AML-193 (cell line): ENCODE measurements around the gene N4BP2L2.
A peak's percentile ranks its signal among the peaks of the same experiment; 100 is the strongest.

Source experiments
- DNase-seq, 2 experiments: peaks; one replicate each; lab custom pipeline; 2025; lab: John Stamatoyannopoulos, UW

N4BP2L2 gene

DNA sequence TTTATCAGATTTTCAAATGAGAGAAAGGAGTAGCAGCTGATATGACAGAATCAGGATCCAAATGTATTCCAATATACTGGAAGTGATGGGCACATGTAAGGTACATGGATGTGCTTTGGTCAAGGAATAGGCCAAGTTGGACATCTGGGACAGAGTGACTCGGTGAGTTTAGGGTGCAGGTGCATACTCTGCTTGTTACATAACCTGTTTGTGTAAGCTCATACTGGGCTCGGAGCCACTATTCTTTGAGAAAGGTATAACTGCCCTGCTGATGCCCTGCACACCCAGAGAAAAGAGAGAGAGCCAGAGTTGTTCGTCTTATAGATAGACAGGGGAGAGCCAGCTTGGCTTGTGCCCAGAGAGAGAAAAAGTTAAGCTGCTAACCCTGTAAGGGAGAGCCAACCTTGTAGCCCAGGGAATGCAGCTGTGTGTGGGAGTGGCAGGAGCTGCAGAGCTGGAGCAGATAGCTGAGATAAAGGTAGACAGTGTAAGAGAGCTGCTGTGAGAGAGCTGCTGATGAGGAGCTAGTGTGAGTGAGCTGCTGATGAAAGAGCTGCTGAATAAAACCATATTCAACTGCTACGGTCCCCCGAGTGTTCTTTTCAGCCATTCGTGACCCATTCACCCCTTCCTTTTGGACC lies 70.0 kb downstream of the N4BP2L2 start:
- DNase-seq = no peak

DNA sequence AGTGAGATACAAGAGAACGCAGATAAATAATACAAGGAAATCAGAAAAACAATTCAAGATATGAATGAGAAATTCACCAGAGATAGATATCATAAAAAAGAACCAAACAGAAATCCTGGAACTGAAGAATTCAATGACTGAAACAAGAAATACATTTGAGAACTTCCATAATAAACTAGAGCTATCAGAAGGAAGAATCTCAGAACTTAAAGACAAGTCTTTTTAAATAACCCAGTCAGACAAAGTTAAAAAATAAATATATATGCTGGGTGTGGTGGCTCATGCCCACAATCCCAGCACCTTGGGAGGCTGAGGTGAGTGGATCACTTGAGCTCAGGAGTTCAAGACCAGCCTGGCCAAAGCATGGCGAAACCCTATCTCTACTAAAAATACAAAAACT lies 82.0 kb downstream of the N4BP2L2 start:
- DNase-seq = no peak

DNA sequence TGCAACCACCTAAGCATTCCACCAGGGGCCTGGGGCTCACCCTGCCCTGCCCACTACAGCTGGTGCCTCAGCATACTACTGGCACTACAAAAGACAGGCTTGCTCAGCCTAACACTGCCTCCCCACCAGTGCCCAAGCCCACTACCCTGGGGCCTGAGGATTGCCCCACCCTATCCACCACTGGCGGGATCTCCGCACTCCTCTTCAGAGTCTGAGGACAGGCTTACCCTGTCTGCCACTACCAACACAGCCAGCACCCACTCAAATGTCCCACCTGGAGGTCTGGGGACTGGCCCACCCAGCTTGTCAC lies 83.0 kb downstream of the N4BP2L2 start:
- DNase-seq = no peak

DNA sequence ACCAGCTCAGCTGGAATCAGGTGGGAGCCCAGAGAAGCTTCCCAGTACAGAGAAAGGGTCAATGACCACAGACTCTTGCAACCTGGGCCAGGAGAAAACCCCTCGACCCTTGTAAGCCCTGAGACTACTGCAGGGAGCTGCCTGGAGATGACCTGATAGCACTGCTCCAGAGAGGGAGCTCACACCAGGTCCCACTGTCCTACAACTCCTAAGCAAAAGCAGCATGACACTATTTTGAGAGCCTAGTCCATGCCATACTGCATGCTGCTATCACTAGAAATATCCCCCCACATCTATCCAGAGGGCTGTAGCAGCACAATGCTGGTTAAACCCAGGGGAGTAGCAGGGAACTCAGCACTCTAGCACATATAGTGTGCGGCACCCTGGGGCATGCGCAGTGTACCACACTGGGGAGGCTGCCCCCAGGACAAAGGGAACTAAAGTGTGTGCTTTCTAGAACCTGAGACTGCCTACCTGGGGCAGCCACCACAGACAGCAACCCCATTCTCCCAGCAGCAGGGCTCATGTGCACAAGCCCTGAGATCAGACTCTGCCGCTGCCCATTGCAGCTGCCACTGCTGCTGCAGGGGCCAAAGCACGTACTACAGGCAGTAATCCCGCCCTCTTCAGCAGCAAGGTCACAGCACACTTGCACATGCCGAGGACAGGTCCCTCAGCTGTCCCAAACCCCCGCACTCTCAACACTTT lies 83.6 kb downstream of the N4BP2L2 start:
- DNase-seq = no peak

DNA sequence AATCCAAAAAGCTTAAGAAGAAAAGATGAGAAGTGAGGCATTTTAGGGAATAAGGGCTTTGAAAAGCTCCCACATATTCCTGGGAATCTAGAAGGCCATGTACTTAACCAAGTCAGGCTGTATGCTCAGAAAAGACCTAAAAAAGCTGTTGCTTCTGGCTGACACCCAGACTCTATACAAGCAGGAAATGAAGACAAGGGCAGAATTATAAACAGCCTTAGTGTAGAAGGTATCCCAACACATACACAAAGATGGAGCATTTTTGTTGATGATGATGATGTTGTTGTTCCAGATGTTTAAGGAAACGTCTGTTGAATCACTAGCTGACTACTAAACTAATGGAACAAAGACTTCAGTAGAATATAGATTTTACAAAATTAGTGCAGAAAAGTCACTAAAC lies 84.6 kb downstream of the N4BP2L2 start:
- no peak for DNase-seq

DNA sequence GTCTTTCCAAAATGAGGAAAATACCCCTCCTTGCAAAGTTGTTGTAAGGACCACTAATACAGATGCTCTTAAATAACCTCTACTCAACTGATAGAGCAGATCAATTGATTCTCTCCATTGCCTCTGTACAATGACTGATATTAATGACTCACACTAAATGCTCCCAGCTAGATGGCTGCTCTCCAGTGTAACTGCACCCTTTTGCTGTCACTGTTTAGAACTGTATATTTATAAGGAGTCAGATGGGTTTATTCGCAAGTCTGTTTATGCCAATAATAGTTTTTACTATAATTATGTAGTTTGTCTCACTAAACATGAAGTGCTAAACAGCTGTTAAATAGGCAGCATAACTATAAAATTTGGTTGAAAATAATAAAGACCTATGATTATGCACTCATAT lies 89.6 kb downstream of the N4BP2L2 start:
- no peak for DNase-seq

DNA sequence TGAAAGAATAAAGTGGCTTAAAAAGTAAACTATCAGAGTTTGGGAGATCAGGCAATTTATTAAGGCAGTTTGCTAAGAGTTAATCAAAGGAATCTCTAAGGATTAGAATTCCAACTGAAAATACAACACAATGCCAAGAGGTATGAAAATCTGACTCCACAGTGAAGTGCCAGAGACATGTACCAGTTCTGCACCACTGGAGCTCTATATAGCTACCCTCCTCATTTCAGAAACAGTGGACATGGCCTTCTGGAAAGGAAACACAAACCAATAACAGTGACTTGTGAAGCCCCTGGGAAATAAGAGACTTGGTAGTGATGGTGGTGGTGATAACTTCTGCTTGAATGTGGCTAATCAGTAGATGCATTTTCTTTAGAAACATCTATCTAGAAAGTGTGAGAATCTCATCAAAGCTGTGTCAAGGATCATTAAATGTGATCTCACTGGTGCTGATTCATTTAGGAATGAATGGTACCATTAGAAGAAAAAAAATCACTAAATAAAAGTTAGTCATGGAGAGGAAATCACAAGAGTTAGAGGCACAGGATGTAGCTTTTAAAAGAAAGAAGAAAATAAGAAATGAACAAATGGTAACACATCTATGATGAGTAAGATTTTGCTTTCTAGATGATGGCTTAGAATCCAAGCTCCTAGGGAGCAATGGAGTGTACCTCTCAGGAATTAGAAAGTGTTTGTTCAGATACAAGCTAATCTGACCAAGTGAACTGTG lies 90.5 kb downstream of the N4BP2L2 start:
- no peak for DNase-seq

DNA sequence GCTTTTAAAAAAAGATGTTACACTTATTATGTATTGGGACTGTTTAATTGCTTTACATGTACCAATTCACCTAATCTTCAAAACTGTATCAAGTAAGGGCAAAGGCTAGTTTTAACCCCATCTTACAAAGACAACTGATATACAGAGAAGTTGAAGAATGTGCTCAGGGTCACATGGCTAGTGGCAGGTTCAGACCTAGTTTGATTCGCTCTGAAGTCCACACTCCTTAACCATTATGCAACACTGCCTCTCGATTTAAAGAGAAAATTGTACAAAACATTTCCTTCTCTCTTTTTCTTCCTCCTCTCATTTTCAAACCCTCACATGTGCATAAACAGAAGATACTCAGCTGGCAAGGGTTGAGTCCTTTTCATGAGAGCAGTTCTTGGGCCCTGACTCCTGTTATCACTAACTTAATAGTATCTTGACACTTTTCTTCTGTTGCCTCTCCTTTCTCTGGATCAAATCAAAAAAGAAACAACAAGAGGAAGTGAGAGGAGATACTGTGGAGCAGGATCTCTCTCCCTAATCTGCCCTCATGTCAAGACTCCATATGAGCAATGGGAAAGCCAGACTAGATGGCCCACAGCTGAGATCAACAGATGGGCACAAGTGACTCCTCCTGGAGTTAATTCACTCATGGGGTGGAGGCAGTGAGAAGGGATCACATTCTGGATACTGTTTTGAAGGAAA lies 91.7 kb downstream of the N4BP2L2 start:
- DNase-seq = peak; percentile 56 to 67

DNA sequence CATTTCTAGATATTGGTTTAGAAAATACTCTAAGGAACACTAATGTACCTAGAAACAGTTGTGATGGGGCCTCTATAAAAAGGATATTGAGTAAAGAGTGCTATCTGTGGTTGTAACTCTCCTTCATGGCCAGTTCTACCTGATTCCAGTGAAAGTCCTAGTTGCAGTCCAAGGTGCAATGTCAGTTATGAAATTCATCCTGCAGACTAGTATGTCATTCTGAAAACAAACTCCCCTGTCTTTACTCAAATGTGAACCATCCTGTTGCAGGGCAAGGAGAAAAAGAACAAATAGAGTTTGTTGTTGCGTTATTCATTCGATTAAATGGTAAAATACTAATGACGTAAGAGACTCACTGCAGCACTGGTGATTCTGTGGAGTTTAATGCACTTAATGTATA lies 92.4 kb downstream of the N4BP2L2 start:
- DNase-seq = no peak

DNA sequence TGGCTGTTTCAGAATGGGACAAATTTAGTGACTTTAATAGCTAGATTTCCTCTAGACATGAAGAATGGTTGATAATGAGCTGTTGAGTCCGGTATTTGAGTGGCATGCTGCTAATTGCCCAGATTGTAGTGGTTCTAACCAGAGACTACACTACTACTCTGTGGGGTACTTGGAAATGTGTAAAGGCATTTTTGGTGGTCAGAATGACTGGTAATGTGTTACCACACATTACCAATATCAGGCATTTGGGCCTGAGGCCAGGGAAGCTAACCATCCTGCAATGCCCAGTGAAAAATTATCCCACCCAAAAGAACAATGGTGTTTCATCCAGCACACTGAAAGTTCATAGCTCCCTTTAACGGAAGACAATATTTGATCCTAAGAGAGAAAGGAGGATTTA lies 93.1 kb downstream of the N4BP2L2 start:
- no peak for DNase-seq

DNA sequence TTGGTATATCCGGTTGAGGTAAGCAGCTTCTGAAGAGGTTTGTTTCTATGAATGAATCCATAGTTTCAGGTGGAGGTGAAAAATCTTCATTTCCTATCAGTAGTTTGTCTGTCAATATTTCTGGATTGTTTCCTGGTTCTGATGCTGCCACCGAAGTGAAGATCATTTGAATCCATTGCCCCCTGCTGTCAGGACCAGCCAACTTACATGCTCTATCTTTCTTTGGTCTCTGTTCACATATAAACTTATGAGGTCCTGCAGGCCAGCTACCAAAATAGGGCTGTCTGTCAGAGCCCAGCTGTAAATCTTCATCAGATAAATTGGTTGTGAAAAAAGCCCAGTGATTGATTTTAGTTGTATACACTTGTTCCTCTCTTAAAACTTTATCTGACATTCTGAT lies 95.5 kb downstream of the N4BP2L2 start:
- DNase-seq = peak; percentile 75 to 81

DNA sequence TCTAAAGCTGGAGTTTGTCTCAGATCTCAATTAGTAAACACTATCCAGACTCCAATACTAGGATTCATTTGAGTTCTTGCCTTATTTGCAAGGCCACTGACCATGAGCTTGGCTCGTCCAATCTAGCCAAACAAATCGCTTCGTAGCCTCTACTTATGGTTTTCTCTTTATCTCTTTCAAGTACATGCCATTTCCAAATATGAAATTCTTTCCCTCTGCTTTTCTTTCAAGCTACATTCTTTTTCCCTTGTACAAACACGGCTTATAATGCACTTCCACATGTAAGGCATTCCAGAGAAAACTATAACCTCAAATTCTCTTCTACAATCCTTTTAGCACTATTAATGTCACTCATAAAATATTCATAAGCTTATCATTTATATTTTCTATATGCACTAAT lies 99.7 kb downstream of the N4BP2L2 start:
- no peak for DNase-seq

DNA sequence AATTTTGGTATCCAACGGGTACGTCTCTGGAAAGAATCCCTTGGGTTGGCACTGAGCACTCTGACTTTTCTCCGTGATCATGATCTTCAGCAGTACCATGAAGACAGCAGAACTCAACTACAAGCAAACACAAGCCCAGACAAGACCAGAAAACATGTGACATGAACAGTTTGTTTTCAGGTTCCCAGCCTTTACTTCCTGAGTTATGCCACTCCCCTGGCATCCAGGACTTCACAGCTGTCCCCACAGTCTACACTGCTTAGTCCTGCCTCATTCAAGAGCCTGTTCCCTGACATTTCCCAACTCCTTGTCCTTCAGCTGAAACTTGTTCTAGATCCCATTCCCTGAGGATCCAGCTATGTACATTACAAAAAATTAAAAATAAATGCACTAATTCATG lies 105.7 kb downstream of the N4BP2L2 start:
- DNase-seq = no peak

DNA sequence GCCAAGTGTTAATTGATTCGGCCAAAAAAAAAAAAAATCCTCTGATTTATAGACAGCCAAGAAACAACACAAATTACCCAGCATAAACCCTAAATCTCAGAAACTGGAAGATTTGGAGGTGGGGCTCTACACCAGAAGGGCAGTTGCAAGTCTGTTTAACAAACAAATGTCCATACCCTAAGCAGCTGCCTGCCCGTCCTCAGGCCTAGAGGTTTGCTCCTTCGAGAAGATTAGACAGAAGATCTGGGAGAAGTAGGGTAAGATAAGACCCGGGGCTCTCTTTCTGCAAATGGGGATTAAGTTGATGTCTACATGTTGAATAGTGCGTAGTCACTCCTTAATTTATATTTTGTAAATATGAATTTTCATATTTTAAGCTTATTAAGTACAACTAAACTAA lies 107.2 kb downstream of the N4BP2L2 start:
- no peak for DNase-seq

DNA sequence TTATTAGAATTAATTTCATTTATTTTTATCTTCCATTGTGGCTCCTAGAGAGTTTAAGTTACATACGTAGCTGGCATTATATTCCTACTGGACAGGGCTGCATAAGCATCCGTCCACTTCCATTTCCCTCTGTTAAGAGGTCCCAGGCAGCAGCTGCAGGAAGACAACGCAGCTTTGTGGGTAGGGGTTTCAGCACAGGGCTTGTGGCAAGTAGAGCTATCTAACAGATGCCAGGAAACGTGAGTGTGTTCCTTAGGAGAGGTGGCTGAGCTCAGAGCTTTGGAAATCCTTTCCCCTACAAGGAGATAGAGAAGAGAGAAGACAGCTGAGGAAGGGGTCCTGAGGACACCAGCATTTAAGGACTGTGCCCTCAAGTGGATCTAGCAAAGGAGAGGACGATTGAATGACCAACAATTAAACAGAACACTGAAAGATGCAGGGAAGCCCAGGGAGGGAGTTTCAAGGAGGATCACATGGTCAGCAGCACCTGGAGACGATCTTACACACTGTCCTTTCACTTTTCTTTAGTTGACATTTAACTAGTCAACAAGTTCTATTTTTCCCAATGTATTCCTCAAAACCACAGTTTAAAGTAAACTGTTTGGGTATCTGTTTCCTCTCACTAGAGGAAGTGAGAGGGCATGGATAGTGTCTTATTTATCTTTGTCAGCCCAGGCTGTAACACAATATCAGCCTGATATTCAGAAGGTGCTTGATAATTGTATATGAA lies 108.4 kb downstream of the N4BP2L2 start:
- DNase-seq = no peak

DNA sequence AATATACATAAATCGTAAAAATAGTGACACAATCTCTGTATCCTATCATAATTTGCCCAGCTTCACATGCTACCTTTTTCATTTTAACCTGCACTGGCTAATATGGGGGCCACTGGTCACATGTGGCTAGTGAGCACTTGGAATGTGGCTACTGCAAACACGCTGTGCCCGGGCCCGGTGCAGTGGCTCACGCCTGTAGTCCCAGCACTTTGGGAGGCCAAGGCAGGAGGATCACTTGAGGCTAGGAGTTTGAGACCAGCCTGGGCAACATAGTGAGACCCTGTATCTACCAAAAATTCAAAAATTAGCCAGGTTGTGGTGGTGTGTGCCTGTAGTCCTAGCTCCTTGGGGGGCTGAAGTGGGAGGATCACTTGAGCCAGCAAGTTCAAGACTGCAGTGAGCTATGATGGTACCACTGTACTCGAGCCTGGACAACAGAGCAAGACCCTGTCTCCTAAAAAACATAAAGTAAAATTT lies 109.1 kb downstream of the N4BP2L2 start:
- DNase-seq = no peak

DNA sequence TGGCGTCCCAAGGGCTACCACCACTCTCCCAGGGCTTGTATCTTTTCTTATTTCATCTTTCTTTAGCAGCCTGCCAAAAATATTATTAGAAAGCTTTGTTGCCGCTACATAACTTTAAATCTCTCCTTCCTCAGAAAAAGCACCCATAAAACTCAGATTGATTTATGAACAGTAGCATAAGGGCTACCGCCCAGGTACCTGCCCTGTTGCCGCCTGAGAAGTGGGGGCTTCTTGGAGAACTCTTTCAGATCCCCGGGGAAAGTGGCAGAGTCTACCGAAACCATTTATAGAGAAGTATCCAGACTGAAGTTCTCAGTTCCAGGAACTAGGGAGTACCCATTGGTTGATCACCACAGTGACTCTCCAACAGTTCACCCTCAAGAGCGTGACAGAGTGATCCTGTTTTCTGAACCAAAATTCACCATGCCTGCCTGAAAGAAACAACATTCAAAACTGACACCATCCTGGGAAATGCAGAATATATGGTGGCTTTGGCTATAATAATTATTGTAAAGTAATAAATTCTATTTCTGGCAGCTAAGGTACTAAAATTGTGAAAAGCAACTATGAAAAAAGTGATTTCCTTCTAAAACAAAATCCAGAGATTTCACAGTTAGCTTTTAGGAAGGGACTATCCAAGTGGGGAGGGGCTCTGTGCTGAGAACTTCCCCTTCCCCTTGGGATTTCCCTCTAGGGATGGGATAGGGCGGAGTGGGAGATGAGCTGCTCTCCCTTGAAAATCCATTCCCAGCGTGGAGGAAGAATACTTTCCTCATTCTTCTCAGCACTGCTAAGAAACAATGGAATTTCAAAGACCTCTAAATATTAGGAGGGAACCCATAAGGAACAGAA lies 109.8 kb downstream of the N4BP2L2 start:
- DNase-seq = peak; percentile 54 to 62

DNA sequence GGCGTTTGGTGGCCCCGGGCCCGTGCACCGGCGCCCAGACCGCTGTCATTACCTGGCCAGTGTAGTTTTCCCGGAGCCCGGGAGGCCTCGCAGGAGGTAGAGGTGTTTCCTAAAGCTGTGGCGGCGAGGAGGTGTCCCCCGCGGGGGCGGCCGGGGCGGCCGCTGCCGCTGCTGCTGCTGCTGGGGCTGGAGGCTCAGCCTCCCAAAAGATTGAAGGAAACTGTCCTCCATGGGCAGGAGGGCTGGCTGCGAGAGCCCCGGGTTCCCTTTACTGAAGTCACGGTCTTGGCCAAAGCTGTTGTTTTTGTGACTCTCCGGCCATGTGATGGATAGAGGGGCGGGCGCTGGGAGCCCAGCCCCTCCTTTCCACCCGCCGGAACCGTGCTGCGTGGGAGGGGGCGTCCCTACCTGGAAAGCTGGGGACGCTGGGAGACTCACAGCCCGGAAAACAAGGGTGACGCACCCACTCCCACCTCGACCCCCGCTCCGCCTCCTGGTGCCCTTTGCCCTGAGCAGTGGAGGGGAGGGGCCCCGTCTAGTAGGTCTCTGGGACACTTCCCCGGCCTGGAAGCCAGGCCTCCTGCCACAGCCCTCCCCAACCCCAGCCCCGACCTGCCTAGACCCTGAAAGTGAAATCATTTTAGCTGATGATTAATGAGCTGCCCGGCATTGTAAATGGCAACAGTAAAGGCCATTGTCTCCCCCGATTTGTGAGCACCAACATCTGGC lies 110.6 kb downstream of the N4BP2L2 start, which contains the start of gene N4BP2L1:
TSS of gene N4BP2L1 (minus strand) at position 279 of the 729 bp plus-strand sequence. CDS start at position 231, 48 bp downstream.
- DNase-seq = peak; percentile 70 to 72

DNA sequence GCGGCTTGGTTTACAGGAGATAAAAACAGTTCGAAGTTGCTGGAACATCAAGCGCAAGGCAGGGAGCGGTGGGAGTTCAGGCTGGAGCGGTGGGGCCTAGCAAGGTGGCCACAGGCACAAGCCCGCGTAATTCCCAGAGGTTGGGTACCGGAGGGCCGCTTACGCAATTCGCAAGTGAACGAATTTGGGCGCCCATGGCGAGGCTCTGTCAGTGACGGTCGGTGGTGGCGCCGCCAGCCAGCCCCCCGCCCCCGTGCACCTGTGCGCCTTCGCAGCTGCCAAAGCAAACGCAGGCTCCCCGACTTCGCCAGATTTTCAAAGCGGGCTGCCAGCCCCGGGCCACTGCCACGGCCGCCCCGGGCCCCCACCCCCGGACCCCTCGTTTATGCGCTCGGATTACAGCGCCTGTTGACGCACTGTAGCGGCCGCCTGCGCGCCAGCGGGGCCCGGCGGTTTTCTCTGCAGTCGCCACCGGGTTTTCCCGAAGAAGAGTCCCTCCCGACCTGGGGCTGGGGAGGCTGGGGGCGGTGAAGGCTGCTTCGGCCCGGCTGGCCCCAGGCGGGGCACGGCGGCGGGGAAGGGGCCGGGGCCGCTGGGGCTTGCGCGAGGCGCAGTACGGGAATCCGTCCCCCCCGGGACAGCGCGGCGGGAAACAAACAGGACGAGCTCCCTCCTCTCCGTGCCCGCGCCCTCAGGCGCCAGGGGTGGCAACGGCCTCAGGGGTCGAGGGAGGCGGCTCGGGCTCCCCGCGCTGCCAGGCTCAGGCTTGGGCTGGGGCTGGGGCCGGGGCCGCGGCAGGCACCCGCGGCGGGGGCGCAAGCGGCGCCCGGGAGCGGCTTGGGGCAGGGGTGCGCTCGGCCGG lies 111.4 kb downstream of the N4BP2L2 start:
- peak; percentile 39 to 60 for DNase-seq
